GM23338 (cell line): Measurements from ENCODE around the gene WWOX. TPM values are rescaled to one million over a fixed set of nuclear protein-coding genes. Genes with fewer than 3 reads are reported as not detected.

Source experiments
- ATAC-seq: fragments of 200-7000 bp; cut with Tn5 transposase; 3 replicates; pipeline ENCODE4 v1.9.1; 2020
- DNase-seq: peaks from one replicate; pipeline ENCODE4 v3.0.0-alpha.2; 2015; ENCODE audit warnings: low spot score
- H2AFZ ChIP-seq: fragments of 200-600 bp; sonication (generic); 2 replicates; pipeline ENCODE4 v1.8.0; 2016; ENCODE audit warnings: antibody characterized with exemption, mild to moderate bottlenecking, moderate library complexity
- H3F3A ChIP-seq: fragments of 200-600 bp; sonication (generic); replicated peaks from 2 replicates; pipeline ENCODE4 v1.8.0; 2017; ENCODE audit warnings: antibody characterized with exemption, mixed run types, low read depth
- H3K27ac ChIP-seq: fragments of 200-600 bp; sonication (generic); 2 replicates; pipeline ENCODE4 v1.6.1; 2016; ENCODE audit warnings: low read depth
- H3K27me3 ChIP-seq: fragments of 200-600 bp; sonication (generic); 2 replicates; pipeline ENCODE4 v1.8.0; 2016; ENCODE audit warnings: mild to moderate bottlenecking, mixed run types, moderate library complexity; ENCODE audit not compliant: insufficient read depth
- H3K36me3 ChIP-seq: fragments of 200-600 bp; sonication (generic); 2 replicates; pipeline ENCODE4 v1.8.0; 2016; ENCODE audit warnings: mild to moderate bottlenecking; ENCODE audit not compliant: insufficient read depth
- H3K4me1 ChIP-seq: fragments of 200-600 bp; sonication (generic); 2 replicates; pipeline ENCODE4 v1.8.0; 2016; ENCODE audit warnings: mild to moderate bottlenecking, moderate library complexity; ENCODE audit not compliant: insufficient read depth
- H3K4me2 ChIP-seq: fragments of 200-600 bp; sonication (generic); 2 replicates; pipeline ENCODE4 v1.7.1; 2017; ENCODE audit warnings: mixed run types
- H3K4me3 ChIP-seq: fragments of 200-600 bp; sonication (generic); 2 replicates; pipeline ENCODE4 v1.6.1; 2016; ENCODE audit warnings: mixed run types
- H3K79me2 ChIP-seq: fragments of 200-600 bp; sonication (generic); replicated peaks from 2 replicates; pipeline ENCODE4 v1.8.0; 2017; ENCODE audit warnings: mild to moderate bottlenecking; ENCODE audit not compliant: insufficient read depth
- H3K9me2 ChIP-seq: fragments of 200-600 bp; sonication (generic); 2 replicates; pipeline ENCODE4 v1.8.0; 2017; ENCODE audit not compliant: insufficient read depth
- H4K20me1 ChIP-seq: fragments of 200-600 bp; sonication (generic); replicated peaks from 2 replicates; pipeline ENCODE4 v1.8.0; 2017; ENCODE audit warnings: mild to moderate bottlenecking; ENCODE audit not compliant: insufficient read depth
- H3K27ac Mint-ChIP-seq: 2 replicates; pipeline ENCODE4 v1.8.0; 2020; ENCODE audit warnings: inconsistent platforms, mild to moderate bottlenecking, moderate library complexity, mixed read lengths
- H3K27me3 Mint-ChIP-seq: 3 replicates; pipeline ENCODE4 v1.8.0; 2022; ENCODE audit warnings: low read depth, mild to moderate bottlenecking, moderate library complexity, mixed read lengths, inconsistent platforms; ENCODE audit not compliant: insufficient read depth, poor library complexity
- H3K36me3 Mint-ChIP-seq: 3 replicates; pipeline ENCODE4 v1.8.0; 2021; ENCODE audit warnings: low read depth, mild to moderate bottlenecking, inconsistent platforms, moderate library complexity, mixed read lengths
- H3K4me1 Mint-ChIP-seq: 3 replicates; pipeline ENCODE4 v1.8.0; 2020; ENCODE audit warnings: mild to moderate bottlenecking, inconsistent platforms, mixed read lengths
- H3K4me3 Mint-ChIP-seq: 3 replicates; pipeline ENCODE4 v1.8.0; 2021; ENCODE audit warnings: moderate library complexity, mild to moderate bottlenecking, inconsistent platforms, mixed read lengths
- H3K9me3 Mint-ChIP-seq: 3 replicates; pipeline ENCODE4 v1.8.0; 2020; ENCODE audit warnings: moderate library complexity, mild to moderate bottlenecking, inconsistent platforms, mixed read lengths
- CREB1 ChIP-seq: fragments of 250-450 bp; sonication (Bioruptor Pico); IDR thresholded peaks from 2 replicates; pipeline ENCODE4 v1.5.0; 2020; ENCODE audit warnings: low read depth, mild to moderate bottlenecking, moderate library complexity
- EZH2 ChIP-seq: fragments of 200-600 bp; sonication (generic); IDR thresholded peaks from one replicate; pipeline ENCODE4 v1.8.0; 2017; ENCODE audit warnings: antibody characterized with exemption, mild to moderate bottlenecking, low read depth; ENCODE audit not compliant: unreplicated experiment
- EZH2phosphoT487 ChIP-seq: fragments of 200-600 bp; sonication (generic); IDR thresholded peaks from one replicate; pipeline ENCODE4 v1.8.1; 2018; ENCODE audit warnings: antibody characterized with exemption; ENCODE audit not compliant: unreplicated experiment
- JUNB ChIP-seq: IDR thresholded peaks from one replicate; pipeline ENCODE4 v1.6.1; 2016; ENCODE audit warnings: antibody characterized with exemption; ENCODE audit not compliant: unreplicated experiment
- NANOG ChIP-seq: IDR thresholded peaks from 2 replicates; pipeline ENCODE4 v1.6.1; 2016; ENCODE audit warnings: antibody characterized with exemption, borderline replicate concordance
- POLR2AphosphoS5 ChIP-seq: IDR thresholded peaks from 2 replicates; pipeline ENCODE4 v1.6.1; 2016; ENCODE audit warnings: antibody characterized with exemption, low read depth
- STAT1 ChIP-seq: IDR thresholded peaks from one replicate; pipeline ENCODE4 v1.6.1; 2016; ENCODE audit warnings: antibody characterized with exemption; ENCODE audit not compliant: unreplicated experiment
- ZNF114 ChIP-seq: fragments of 250-450 bp; sonication (Bioruptor Pico); IDR thresholded peaks from 2 replicates; pipeline ENCODE4 v1.5.0; 2020; ENCODE audit warnings: mild to moderate bottlenecking, moderate library complexity
- ZNF331 ChIP-seq: fragments of 250-450 bp; sonication (Bioruptor Pico); IDR thresholded peaks from 2 replicates; pipeline ENCODE4 v1.5.0; 2020; ENCODE audit warnings: low read depth, mild to moderate bottlenecking, moderate library complexity
- polyA plus RNA-seq: library from polyadenylated mRNA; unstranded; fragments of >200 nt; fragmentation: Nextera tagmentation; extraction: Ambion mirVana; gene quantifications from 2 replicates; pipeline ENCODE4 v1.2.1, GENCODE V29; 2016
- total RNA-seq: library from RNA; depleted of rRNA; stranded (reverse); fragments of >200 nt; shearing (Covaris generic); gene quantifications from 2 replicates; pipeline ENCODE4 v1.2.3, GENCODE V29; 2014
- TF ChIP-seq, protein P1 (sequence below), 2 experiments: fragments of 200-600 bp in 1 of 2; sonication (generic) in 1 of 2; conservative IDR thresholded peaks; 2 replicates each; pipeline versions ENCODE4 v1.5.1 to v1.6.1; 2016 to 2017; ENCODE audit warnings: antibody characterized with exemption in 2 of 2, low read depth in 2 of 2, mild to moderate bottlenecking in 2 of 2, moderate library complexity in 1 of 2
- TF ChIP-seq, protein P2 (sequence below): IDR thresholded peaks from 2 replicates; pipeline ENCODE4 v1.6.1; 2016; ENCODE audit warnings: antibody characterized with exemption
- TF ChIP-seq, protein P3 (sequence below): IDR thresholded peaks from one replicate; pipeline ENCODE4 v1.6.1; 2018; ENCODE audit warnings: antibody characterized with exemption; ENCODE audit not compliant: unreplicated experiment
- TF ChIP-seq, protein P4 (sequence below): fragments of 250-450 bp; sonication (Bioruptor Pico); IDR thresholded peaks from 2 replicates; pipeline ENCODE4 v1.5.0; 2020; ENCODE audit warnings: mild to moderate bottlenecking, moderate library complexity

Gene WWOX
- total and polyA plus RNA-seq, 2 experiments from 2014 or later, result 10.0 to 19.3 TPM

DNA sequence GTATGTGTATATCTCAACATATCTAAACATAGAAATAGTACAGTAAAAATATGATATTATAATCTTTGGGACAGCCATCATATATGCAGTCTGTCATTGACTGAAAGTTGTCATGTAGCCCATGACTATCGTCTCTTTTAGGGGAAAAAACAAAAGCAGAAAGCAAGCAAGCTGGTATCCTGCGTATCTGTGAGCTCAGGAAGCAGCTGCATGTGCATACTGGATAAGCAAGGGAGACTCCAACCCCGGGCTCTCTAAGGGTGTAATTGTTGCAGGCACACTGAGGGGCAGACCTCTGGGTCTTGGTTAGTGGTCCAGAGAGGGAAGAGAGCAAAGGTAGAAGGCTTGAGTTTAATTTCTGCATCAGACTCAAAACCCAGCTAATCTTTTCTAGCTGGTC lies 920.0 kb downstream of the WWOX start:
- Mint-ChIP-seq H3K27ac (no peak overlapping the region), H3K4me1 (peaks cover 8% of the 10 kb centered on the region; the same call in 2 of the 3 replicates), H3K27me3 (peaks cover 6% of the 10 kb centered on the region), H3K4me3 (no peak overlapping the region), H3K36me3 (no peaks in the 10 kb centered on the region), H3K9me3 (no peaks in the 10 kb centered on the region)
- TF ChIP-seq STAT1 (no peak), EZH2phosphoT487 (no peak), ZNF331 (CRISPR knock-in tag) (no peak), NANOG (no peak), POLR2AphosphoS5 (no peak), EZH2 (no peak), JUNB (no peak), ZNF114 (CRISPR knock-in tag) (no peak), CREB1 (CRISPR knock-in tag) (no peak)
- TF ChIP-seq, protein P1, sequence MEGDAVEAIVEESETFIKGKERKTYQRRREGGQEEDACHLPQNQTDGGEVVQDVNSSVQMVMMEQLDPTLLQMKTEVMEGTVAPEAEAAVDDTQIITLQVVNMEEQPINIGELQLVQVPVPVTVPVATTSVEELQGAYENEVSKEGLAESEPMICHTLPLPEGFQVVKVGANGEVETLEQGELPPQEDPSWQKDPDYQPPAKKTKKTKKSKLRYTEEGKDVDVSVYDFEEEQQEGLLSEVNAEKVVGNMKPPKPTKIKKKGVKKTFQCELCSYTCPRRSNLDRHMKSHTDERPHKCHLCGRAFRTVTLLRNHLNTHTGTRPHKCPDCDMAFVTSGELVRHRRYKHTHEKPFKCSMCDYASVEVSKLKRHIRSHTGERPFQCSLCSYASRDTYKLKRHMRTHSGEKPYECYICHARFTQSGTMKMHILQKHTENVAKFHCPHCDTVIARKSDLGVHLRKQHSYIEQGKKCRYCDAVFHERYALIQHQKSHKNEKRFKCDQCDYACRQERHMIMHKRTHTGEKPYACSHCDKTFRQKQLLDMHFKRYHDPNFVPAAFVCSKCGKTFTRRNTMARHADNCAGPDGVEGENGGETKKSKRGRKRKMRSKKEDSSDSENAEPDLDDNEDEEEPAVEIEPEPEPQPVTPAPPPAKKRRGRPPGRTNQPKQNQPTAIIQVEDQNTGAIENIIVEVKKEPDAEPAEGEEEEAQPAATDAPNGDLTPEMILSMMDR (conservative IDR thresholded peaks at IDR 0.05; ENCODE audit: low read depth in 2 of 2), result no peak
- TF ChIP-seq, protein P2, sequence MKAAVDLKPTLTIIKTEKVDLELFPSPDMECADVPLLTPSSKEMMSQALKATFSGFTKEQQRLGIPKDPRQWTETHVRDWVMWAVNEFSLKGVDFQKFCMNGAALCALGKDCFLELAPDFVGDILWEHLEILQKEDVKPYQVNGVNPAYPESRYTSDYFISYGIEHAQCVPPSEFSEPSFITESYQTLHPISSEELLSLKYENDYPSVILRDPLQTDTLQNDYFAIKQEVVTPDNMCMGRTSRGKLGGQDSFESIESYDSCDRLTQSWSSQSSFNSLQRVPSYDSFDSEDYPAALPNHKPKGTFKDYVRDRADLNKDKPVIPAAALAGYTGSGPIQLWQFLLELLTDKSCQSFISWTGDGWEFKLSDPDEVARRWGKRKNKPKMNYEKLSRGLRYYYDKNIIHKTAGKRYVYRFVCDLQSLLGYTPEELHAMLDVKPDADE, result no peak
- TF ChIP-seq, protein P3, sequence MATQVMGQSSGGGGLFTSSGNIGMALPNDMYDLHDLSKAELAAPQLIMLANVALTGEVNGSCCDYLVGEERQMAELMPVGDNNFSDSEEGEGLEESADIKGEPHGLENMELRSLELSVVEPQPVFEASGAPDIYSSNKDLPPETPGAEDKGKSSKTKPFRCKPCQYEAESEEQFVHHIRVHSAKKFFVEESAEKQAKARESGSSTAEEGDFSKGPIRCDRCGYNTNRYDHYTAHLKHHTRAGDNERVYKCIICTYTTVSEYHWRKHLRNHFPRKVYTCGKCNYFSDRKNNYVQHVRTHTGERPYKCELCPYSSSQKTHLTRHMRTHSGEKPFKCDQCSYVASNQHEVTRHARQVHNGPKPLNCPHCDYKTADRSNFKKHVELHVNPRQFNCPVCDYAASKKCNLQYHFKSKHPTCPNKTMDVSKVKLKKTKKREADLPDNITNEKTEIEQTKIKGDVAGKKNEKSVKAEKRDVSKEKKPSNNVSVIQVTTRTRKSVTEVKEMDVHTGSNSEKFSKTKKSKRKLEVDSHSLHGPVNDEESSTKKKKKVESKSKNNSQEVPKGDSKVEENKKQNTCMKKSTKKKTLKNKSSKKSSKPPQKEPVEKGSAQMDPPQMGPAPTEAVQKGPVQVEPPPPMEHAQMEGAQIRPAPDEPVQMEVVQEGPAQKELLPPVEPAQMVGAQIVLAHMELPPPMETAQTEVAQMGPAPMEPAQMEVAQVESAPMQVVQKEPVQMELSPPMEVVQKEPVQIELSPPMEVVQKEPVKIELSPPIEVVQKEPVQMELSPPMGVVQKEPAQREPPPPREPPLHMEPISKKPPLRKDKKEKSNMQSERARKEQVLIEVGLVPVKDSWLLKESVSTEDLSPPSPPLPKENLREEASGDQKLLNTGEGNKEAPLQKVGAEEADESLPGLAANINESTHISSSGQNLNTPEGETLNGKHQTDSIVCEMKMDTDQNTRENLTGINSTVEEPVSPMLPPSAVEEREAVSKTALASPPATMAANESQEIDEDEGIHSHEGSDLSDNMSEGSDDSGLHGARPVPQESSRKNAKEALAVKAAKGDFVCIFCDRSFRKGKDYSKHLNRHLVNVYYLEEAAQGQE, result no peak
- TF ChIP-seq, protein P4, sequence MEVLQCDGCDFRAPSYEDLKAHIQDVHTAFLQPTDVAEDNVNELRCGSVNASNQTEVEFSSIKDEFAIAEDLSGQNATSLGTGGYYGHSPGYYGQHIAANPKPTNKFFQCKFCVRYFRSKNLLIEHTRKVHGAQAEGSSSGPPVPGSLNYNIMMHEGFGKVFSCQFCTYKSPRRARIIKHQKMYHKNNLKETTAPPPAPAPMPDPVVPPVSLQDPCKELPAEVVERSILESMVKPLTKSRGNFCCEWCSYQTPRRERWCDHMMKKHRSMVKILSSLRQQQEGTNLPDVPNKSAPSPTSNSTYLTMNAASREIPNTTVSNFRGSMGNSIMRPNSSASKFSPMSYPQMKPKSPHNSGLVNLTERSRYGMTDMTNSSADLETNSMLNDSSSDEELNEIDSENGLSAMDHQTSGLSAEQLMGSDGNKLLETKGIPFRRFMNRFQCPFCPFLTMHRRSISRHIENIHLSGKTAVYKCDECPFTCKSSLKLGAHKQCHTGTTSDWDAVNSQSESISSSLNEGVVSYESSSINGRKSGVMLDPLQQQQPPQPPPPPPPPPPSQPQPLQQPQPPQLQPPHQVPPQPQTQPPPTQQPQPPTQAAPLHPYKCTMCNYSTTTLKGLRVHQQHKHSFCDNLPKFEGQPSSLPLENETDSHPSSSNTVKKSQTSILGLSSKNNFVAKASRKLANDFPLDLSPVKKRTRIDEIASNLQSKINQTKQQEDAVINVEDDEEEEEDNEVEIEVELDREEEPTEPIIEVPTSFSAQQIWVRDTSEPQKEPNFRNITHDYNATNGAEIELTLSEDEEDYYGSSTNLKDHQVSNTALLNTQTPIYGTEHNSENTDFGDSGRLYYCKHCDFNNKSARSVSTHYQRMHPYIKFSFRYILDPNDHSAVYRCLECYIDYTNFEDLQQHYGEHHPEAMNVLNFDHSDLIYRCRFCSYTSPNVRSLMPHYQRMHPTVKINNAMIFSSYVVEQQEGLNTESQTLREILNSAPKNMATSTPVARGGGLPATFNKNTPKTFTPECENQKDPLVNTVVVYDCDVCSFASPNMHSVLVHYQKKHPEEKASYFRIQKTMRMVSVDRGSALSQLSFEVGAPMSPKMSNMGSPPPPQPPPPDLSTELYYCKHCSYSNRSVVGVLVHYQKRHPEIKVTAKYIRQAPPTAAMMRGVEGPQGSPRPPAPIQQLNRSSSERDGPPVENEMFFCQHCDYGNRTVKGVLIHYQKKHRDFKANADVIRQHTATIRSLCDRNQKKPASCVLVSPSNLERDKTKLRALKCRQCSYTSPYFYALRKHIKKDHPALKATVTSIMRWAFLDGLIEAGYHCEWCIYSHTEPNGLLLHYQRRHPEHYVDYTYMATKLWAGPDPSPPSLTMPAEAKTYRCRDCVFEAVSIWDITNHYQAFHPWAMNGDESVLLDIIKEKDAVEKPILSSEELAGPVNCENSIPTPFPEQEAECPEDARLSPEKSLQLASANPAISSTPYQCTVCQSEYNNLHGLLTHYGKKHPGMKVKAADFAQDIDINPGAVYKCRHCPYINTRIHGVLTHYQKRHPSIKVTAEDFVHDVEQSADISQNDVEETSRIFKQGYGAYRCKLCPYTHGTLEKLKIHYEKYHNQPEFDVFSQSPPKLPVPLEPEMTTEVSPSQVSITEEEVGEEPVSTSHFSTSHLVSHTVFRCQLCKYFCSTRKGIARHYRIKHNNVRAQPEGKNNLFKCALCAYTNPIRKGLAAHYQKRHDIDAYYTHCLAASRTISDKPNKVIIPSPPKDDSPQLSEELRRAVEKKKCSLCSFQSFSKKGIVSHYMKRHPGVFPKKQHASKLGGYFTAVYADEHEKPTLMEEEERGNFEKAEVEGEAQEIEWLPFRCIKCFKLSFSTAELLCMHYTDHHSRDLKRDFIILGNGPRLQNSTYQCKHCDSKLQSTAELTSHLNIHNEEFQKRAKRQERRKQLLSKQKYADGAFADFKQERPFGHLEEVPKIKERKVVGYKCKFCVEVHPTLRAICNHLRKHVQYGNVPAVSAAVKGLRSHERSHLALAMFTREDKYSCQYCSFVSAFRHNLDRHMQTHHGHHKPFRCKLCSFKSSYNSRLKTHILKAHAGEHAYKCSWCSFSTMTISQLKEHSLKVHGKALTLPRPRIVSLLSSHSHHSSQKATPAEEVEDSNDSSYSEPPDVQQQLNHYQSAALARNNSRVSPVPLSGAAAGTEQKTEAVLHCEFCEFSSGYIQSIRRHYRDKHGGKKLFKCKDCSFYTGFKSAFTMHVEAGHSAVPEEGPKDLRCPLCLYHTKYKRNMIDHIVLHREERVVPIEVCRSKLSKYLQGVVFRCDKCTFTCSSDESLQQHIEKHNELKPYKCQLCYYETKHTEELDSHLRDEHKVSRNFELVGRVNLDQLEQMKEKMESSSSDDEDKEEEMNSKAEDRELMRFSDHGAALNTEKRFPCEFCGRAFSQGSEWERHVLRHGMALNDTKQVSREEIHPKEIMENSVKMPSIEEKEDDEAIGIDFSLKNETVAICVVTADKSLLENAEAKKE, result no peak
- H3K4me1 ChIP-seq, result no peaks in the 10 kb centered on the region; the same call in 1 of the 2 replicates
- no peak for DNase-seq
- H3K4me2 ChIP-seq, result no peak overlapping the region
- no peaks in the 10 kb centered on the region for H3K27me3 ChIP-seq
- H3K4me3 ChIP-seq, result no peak overlapping the region
- no peak overlapping the region for H3K27ac ChIP-seq
- no peaks in the 10 kb centered on the region for H3K9me2 ChIP-seq
- no peak for ATAC-seq
- no peaks in the 10 kb centered on the region for H3F3A ChIP-seq
- H4K20me1 ChIP-seq, result no peaks in the 10 kb centered on the region
- no peak overlapping the region for H2AFZ ChIP-seq
- H3K79me2 ChIP-seq, result no peaks in the 10 kb centered on the region
- H3K36me3 ChIP-seq, result no peaks in the 10 kb centered on the region
